ENCODE measurements around the gene TEX101.

The TEX101 gene

DNA sequence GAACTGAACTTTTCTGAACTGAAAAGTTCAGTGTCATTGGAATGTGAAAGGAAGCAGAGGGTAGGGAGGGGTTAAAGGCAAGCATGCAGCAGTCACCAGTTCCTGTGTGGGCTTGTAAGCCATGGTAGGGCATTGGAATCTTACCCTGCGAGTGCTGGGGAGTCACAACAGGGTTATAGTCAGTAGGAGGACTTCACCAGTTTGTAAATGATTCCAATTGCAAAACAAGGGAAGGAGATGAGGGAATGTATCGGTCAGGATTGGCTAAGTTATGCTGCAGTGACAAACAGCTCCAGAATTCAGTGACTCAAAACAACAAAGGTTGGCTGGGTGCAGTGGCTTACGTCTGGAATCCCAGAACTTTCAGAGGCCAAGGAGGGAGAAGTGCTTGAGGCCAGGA lies 37.9 kb downstream of the TEX101 start:
- DNase-seq = no peak

DNA sequence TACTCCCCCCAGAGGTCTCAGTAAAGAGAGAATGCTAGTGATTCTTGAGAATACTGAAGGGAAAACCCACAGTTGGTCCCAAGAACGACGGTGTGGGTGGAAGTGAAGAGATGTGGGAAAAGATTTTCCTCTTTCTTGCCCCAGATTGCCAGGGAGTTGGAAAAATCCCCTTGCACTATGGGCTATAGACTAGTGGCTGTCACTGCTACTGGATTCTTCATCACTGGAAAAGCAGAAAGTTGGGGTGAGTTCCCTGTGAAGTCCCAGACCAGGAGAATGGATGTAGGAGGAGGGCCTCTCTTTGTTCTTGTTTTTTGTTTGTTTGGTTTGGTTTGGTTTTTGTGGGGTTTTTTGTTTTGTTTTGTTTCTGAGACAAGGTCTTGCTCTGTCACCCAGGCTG lies 39.3 kb downstream of the TEX101 start:
- no peak for DNase-seq

DNA sequence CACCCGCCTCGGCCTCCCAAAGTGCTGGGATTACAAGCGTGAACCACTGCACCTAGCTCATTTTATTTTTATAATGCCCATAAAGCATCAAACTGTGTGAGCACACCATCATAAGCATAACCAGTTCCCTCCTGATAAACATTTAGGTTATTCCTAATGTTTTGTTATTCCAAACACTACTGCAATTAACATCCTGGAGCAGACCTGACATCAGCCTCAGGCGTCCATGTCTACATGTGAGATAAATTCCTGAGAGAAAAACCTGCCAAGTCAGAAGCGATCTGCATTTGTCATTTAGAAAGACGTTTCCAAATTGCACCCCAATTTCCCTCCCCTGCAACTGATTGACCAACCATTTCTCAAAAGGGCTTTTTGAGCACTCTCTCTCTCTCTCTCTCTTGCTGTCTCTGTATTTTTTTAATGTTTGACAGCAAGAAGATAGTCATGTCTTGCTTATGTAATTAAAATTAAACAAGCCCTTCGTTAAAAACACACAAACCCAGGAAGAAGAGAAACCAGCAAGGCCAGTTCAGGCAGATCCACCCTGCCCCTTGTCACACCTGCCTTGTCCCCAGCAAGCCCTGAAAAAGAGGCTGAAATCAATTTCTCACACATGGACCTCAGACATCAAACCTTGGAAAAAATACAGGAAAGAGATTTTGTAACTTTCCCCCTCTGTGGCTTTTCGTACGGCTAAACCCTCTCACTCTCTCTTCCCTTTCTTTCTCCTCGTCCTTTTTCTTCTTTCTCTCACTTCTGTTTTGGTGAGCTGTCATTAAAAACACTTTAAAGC lies 40.8 kb downstream of the TEX101 start:
- no peak for DNase-seq

DNA sequence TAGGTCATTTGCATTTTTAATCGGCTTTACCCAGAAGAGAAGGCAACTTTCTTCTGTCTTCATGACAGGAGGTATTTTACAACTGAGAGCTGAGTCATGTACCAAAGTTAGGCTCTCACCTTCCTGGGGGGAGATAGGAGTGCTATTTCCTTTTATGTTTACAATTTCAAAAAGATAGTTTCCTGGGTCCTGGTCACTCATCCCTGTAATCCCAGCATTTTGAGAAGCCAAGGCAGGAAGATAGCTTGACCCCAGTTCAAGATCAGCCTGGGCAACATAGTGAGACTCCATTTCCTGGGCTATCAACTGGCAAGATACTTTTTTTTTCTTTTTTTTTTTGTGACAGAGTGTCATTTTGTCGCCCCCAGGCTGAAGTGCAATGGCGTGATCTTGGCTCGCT lies 43.1 kb downstream of the TEX101 start:
- no peak for DNase-seq

DNA sequence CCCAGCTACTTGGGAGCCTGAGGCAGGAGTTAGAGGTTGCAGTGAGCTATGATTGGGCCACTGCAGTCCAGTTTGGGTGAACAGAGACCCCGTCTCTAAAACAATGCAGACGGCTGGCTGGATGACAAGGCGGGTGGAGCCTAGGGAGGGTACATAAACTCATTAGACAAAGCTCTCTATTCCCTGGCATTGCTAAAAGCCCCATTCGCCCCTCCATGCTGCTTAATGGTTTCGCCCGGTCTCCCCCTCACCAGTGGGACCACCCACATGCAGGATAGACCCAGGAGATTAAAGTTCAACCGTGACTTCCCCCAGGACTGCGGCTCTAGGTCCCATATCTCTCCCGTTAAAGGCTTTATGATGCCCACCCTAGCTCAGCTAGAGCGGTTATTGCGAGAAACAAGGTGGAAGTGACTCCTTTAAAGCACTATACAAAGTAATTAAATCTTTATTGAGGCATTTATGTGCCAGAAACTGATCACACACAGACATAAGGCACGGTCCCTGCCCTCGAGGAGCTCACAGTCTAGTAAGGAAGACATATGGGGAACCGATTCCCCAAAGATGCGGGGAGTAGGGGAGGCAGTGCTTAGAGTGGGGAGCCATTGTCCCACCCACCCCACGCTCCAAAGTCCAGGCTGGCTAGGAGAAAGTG lies 45.8 kb downstream of the TEX101 start:
- DNase-seq = no peak

DNA sequence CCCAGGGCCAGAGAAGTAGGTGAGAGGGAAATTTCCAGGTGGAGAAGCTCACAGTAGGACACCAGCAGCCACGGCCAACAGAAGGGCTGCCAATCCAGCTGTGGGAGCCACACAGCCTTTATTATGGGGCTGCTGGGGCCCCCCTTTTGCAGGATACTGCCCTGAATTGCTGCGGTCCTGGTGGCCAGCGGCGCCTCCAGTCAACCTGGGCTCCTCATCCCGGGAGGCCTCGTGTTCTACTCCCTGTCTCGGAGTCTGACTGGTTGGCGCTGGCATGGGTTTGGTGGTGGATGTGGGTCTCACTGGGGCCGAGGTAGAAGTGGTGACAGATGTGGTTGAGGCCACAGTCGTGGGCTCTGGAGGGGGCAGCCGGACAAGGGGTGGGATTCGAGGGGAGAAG lies 46.6 kb downstream of the TEX101 start:
- DNase-seq = no peak

DNA sequence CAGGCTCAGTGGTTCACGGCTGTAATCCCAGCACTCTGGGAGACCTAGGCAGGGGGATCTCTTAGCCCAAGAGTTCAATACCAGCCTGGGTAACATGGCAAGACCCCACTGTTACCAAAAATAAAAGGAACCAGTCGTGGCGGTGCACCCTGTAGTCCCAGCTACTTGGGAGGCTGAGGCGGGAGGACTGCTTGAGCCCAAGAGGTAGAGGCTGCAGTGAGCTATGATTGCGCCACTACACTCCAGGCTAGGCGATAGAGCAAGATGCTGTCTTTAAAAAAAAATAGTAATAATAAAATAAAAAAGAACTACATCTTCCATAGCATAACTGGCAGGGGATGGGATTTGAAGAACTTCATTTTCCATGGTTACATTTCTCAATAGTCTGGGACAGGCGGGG lies 47.7 kb downstream of the TEX101 start:
- DNase-seq = no peak

DNA sequence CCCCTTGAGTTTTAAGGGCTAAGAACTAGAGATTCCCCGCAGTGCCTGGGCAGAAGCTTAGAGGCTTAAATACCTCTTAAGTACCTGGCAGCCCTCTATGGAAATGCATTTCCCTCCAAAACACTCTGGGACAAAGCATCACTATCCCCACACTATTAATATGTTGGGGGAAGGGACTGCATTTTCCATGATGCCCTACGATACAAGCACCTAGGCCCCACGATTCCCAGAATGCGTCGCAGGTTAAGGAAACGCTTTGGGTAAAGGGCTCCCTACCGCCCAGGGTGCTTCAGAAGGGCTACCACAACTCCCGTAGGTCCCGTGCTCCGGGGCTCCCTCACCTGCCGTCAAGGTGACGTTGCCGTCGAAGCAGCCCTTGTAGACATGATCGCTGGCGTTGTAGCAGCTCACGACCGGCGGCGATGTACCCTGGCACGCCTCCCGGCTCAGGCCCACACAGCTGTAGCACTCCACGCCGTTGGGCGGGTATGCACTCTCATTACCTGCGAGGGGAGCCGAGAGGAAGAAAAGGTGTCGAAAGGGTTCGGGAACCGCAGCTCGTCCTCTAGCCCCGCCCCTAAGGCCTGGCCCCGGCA lies 48.2 kb downstream of the TEX101 start:
- DNase-seq = no peak

DNA sequence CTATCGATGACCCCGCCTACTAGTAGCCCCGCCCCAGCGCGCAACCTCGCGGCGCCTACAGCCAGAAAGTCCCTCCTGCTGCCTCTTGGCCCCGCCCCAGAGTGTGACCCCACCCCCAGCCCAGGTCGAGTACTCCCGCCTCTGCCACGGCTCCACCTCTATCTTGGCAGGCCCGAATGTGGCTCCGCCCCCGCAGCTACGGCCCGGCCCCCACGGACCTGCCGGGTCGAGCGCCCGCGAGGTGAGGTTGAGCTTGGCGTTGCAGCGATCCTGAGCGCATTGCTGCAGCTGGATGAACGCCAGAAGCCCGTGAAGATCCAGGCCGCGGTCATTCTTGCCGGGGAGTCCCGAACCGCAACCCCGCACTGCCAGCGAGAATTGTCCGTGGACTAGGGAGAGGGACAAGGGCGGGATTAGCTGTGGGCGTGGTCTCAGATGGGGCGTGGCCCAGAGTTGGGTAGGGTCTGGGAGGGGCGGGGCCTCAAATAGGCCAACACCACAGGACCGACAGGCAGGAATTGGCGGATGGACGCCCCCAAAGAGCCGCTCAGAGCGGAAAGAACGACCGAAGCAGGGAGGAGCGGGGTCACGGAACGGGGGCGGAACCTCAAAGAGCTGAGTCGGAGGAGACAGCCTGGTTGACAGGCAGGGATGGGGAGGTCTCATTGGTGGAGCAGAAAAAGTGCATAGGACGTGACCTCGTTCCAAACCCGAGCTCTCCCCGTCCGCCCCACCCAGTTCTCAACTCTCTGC lies 48.9 kb downstream of the TEX101 start:
- peak; percentile 55 for DNase-seq

DNA sequence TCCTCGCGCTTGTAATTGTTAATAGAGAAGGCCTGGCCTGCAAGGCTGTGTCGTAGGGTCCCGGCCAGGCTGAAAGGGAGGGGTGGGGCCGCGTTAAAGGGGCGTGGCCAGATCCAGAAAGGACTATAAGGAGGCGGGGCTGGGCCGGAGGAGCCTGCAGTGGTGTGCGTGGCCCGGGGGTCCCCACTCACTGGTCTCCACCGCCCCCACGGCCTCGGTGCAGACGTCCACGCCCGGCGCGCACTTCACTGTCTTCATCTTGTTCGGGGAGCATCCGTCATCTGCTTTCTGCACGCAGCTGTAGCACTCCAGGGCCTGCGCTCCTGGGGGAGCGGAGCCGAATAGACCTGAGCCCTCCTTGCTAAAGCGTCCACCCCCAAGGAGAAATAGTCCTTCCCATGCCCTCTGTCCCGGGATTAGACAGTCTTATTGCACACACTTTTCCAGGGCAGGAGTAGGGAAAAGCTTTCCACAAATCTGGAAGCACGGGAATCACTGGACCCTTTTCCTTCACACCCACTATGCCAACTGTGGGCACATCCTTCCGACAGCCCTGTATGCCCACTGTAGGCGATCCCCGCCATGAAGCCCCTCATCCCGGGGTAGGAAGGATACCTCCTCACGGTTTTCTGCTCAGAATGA lies 49.6 kb downstream of the TEX101 start:
- DNase-seq = no peak

DNA sequence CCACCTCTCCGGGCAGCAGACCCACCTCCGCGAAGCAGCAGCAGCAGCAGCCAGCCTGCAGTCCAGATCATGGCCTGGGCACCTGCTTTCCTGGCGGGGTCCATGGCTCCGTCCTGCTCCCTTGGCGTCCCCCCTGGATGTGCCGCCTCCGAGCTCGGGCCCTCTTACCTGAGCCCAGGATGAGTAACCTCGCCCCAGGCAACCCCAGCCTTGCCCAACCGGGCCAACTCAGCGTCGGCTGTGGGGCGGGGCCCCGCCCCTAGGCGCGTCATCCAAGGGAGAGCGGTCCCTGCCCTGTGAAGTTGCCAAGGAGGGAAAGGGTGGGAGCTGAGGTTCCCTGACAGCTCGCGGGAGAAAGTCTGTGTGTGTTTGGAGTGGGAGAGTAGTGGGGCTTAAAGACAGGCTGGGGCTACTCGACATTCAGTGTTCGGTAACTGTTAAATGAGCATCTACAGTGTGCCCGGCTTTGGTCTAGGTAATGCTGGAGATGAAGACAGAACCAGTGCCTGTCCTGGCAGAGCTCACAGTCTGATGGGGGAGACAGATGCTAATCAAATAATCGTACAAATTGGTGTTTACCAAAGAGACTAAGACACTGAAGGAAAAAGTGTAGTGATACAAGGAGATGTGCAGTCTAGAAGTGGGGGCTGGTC lies 50.9 kb downstream of the TEX101 start, which contains the start of gene LYPD3:
TSS of gene LYPD3 (minus strand) at position 141 of the 653 bp plus-strand sequence. CDS start at position 104, 37 bp downstream.
- no peak for DNase-seq

DNA sequence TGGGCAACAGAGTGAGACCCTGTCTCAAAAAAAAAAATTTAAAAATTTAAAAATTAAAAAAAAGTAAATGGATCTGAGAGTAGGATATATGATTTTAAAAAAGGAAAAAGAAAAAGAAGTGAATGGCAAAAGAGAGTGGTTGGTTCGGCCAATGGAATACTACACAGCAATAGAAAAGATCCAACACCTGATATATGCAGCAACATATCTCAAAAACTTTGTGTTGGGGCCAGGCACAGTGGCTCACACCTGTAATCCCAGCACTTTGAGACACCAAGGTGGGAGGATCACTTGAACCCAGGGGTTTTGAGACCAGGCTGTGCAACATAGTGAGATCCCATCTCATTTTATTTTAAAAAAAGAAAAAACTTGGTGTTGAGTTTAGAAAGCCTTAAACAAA lies 52.1 kb downstream of the TEX101 start:
- DNase-seq = no peak

DNA sequence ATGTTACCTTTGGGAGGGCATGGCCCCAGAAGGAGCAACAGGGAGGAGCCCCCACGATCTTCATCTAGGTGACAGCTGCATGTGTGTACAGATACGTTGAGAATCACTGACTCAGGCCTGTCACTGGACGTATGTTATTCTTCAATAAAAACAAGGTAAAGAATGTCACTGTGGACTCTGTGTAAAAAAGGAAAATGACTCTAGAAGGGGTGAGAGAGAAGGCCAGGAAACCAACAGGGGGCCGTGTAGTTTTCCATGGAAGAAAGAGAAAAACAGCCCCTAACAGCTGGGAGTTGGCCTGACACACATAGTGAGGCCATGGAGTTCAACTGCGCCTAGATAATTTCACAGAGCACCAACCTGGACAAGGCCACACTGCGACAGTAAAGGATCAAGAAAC lies 52.6 kb downstream of the TEX101 start:
- DNase-seq = no peak

DNA sequence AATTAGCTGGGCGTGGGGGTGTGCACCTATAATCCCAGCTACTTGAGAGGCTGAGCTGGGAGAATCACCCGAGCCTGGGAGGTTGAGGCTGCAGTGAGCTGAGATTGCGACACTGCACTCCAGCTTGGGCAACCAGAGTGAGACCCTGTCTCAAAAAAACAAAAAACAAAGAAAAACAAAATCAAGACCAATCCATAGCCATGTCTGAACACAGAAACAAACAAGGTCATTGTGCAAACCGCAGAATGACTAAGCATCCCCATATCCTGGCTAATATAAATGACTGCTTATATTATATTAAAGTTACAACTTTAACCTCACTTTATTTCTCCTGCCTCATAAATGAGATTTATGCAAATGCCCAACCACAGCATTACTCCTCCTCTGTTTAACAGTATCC lies 53.0 kb downstream of the TEX101 start:
- DNase-seq = no peak
